ENCODE measurements around the gene MITF.

The MITF gene

GRCh38 chr3:69761896-69762767 lies 22.9 kb downstream of the MITF start:
- no peak for DNase-seq (ENCODE audit: low read depth, low spot score)

DNA sequence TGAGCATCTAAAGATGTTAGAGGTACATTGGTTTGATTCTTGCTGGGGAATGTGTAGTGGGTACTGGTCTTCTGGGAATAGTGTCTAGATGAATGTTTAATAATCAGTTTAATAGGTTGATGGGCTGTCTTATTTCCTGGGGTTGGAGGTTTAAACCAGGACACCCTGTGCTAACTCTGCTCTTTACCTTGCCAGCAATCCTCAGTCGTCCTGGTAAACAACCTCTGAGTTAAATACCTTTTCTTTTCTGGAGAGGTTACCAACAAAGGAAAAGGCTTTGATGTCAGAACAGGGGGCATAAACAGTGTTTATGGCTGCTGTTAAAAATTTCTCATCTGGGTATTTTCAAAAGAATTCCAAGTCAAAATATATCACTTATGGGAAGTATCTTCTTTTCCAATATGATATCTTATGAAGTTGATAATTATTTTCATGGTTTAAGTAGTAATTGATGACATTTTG lies 23.5 kb downstream of the MITF start:
- no peak for DNase-seq (ENCODE audit: low read depth, low spot score)

GRCh38 chr3:69763458-69763857 lies 24.2 kb downstream of the MITF start:
- DNase-seq (ENCODE audit: low read depth, low spot score), result no peak

GRCh38 chr3:69764121-69764741 lies 25.0 kb downstream of the MITF start:
- no peak for DNase-seq (ENCODE audit: low read depth, low spot score)

DNA sequence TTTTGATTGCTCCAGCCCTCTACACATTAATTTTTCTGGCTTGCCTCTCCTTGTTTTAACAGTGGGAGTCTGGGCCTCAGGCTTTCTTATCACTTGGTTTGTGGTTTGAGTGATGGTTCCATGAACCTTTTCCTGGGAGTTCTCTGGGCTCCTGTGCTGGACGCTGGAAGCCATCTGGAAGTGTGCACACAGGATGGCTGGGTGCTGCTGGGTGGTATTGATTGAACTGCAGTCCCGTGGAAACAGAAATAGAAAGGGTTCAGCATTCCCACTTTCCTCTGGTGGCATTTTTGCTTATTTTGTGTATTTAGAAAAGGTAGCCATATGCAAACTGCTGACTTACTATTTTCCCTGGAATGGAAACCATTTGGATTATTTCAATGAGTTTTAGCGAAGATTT lies 25.6 kb downstream of the MITF start:
- DNase-seq (ENCODE audit: low read depth, low spot score), result no peak

DNA sequence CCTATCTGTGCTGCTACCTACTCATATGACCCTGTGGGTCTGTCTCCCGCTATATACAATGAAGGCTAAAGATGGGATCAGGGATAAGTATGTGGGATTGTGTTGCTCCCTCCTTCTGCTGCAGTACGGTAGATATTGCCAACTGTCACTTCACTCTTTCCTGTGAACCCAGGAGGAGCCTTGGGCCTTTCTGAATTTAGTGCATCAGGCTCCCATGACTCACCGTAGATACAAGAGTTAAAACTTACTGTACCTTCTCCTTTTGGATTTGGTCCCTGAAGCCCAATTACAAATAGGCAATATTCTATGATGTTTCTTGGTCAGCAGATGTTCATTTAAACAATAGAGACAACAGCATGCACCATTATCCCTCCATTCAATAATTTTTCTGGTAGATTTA lies 27.4 kb downstream of the MITF start:
- DNase-seq (ENCODE audit: low read depth, low spot score), result no peak

DNA sequence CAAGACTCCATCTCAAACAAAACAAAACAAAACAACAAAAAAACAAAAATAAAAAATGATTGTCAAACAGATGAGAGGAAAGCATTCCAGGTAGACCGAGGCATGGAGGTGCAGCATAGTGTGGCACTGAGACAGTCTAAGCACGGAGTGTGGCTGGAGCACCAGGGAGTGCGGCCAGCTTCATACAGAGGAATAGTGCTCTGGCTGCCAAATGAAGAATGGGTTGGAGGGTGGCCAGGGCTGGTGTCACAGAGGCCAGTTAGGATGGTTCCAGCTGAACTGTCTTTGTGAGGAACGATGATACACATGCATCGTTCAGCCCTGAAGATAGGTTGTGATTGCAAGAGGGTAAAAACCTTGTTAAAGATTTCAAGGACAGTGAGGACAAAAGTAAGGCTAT lies 28.3 kb downstream of the MITF start:
- no peak for DNase-seq (ENCODE audit: low read depth, low spot score)

DNA sequence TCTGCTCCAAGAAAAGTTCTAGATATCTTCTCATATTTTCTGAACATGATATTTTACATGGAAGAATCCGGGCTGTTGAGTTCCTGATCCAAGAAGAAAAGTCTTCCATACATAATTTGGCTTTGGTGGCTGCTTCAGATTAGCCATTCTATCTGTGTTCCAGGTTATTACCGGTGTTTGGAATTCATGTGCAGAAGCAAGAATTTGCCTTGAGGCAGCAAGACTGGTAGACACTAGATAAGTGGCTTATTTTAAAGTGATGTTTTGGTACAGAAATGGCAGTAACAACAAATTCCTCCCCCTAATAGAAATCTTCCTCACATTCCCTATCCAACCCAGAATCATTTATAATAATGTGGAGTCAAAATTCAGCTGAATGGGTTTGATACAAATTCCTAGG lies 29.2 kb downstream of the MITF start:
- DNase-seq (ENCODE audit: low read depth, low spot score), result no peak

- DNase-seq (ENCODE audit: low read depth, low spot score), result no peak
Measured at GRCh38 chr3:69770219-69770618, 31.0 kb downstream of the MITF start.

- DNase-seq (ENCODE audit: low read depth, low spot score), result no peak
Measured at GRCh38 chr3:69770976-69771634, 31.8 kb downstream of the MITF start.

DNA sequence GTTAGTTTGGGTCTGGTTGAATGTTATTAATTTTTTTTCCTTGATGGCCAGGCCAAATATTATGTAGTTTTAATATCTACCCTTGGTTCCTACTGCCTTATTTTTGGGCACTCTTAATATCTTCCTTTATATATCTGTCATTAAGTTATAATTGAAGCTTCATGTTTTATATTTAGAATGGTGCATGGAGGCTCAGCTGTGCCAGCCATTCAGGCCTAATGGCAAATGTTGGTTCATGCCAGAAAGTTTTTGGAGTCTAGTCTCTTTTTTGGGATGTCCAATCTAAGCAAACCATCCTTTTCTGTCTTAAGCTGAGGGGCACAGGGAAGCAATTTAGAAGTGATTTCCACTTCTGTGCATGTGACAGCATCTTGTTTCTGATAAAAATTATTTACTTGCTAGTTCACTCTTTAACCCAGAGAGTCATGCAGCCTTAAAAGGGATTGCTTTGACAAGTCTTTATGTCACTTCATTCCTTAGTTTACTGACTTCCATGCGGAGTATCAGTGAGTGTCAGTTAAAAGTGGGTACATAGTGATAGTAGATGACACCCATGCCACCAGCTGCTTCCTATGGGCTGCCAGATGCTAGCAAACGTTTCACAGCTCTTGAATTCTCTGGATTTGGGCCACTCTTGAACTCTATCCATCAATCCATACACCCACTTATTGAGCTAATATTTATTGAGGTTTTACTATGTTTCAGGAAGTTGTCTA lies 33.0 kb downstream of the MITF start:
- DNase-seq (ENCODE audit: low read depth, low spot score), result no peak

- no peak for DNase-seq (ENCODE audit: low read depth, low spot score)
Measured at GRCh38 chr3:69774029-69774428, 34.8 kb downstream of the MITF start.

GRCh38 chr3:69775751-69776150 lies 36.5 kb downstream of the MITF start:
- no peak for DNase-seq (ENCODE audit: low read depth, low spot score)

DNA sequence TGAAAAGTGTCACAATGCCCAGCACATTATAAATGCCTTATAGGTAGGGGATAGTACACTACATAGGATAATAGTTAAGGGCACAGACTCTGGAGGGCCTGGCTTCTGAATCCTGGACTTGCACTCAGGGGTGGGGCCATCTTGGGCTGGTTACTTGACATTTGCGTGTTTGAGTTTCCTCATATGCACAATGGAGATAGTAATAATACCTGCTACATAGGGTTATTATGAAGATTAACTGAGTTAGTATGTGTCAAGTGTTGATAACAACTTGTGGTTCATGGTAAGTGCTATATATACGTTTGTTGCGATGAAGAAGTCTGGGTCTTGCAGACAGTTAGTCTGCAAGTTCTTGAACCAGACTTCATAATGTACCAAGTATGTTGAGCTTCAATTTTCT lies 37.0 kb downstream of the MITF start:
- no peak for DNase-seq (ENCODE audit: low read depth, low spot score)

GRCh38 chr3:69776920-69777581 lies 37.8 kb downstream of the MITF start:
- DNase-seq (ENCODE audit: low read depth, low spot score), result no peak

DNA sequence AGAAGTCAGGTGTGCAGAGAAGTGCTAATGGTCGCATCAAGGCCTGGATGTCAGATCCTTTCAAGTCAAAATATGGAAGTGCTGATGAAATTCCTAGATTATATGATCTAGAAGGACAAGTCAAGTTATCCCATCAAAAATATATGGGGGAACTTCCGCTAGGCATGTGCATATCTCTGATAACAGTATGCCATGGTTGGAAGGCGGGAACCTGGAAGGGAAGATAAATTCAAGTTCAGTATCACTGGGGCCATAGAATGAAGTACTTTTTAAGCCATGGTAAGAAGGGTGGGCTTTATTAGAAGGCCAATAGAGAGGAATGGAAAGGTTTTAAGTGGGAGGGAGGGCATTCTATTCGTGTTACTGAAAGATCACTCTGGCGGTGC lies 38.3 kb downstream of the MITF start:
- DNase-seq (ENCODE audit: low read depth, low spot score), result no peak

GRCh38 chr3:69781593-69781992 lies 42.3 kb downstream of the MITF start:
- DNase-seq (ENCODE audit: low read depth, low spot score), result no peak

DNA sequence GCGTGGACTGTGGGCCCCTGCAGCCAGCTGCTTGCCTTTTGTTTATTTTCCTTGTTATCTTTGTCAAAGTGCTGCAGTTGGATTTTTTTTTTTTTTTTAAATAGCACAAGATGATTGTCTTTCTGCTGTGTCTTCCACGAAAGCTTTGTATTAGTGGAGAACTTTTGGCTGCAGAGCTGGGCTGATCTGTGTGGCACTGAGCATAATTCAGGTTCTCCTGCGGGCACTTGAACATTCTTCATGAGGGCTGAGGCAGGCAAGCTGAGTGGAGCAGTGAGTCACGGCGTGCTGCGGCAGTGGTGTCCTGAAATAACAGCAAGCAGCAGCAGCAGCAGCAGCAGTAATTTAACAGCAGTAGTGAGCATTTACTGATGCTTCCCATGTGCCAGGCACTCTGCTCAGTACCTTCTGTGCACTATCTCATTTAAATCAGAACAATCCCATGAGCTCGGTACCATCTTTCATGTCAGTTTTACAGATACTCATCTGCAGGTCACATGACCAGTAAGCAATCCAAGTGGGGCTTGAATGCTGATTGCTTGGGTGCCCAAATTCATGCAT lies 45.8 kb downstream of the MITF start:
- no peak for DNase-seq (ENCODE audit: low read depth, low spot score)

DNA sequence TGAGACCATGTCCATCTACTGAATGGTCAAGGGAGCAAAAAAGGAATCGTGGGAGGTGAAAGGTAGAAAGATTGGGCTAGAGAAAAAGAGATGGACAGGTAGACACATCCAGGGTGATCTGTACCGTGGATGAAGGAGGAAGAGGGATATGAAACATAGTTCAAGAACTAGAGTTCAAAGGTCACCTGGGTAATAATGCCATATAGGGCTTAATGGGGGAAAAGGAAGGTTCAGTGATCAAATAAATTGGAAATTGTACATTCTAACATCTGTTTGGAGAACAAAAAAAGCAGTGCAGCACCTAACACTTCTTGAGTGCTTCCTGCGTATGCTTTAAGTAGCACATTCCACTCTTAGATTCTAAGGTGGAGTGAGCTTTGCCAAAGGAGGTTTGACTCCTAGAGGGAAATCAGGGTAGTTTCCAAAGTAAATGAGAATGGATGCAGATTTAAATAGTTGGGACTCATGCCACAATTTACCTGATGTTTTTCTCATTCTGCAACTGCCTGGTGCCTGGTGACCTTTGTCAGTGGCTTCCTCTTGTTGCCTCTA lies 46.6 kb downstream of the MITF start:
- no peak for DNase-seq (ENCODE audit: low read depth, low spot score)

DNA sequence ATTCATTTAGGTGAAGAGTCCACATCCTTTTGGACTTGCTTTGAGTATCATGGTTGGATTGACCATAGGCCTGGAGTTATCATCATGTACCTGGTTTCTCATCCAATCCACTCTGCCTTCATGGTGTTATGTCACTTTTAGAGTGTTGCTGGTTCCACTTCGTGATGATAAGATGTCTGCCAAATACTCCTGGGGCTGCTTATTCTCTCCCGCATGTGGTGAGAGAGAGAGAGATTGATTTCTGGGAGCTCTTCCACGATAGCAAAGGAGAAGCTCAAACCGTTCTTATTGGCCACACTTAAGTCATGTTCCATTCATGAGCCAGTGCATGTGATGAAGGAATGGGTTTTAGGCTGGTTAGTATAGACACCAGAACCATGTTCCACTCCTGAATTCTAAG lies 47.6 kb downstream of the MITF start:
- no peak for DNase-seq (ENCODE audit: low read depth, low spot score)
